Ovary (tissue), 3 donors: ENCODE measurements around the gene PTPRU.

Experiments
- CTCF ChIP-seq, 3 donors: fragments of 450-650 bp in 2 of 3; fragments of 200-600 bp in 1 of 3; IDR thresholded peaks; one replicate each; pipeline versions ENCODE4 v1.5.1 to v1.8.0; 2016 to 2022; ENCODE audit warnings: antibody characterized with exemption in 3 of 3, mild to moderate bottlenecking in 1 of 3
- EP300 ChIP-seq: sonication (generic); formaldehyde crosslinking; IDR thresholded peaks from one replicate; pipeline ENCODE4 v1.6.1; 2017; ENCODE audit warnings: antibody characterized with exemption
- POLR2A ChIP-seq: fragments of 450-650 bp; IDR thresholded peaks from one replicate; pipeline ENCODE4 v1.6.1; 2017; ENCODE audit warnings: antibody characterized with exemption, mild to moderate bottlenecking, moderate library complexity
- donor health status: DM: no; HTN: no; CAD: no.

GRCh38 chr1:29283804-29284195 is 47.5 kb downstream of the PTPRU start:
- TF ChIP-seq EP300 (no peak), CTCF (IDR thresholded peaks at IDR 0.05) (no peak), POLR2A (no peak)
